Left forelimb (tissue), 1 donor: Measurements from ENCODE around the gene IGSF22.
A peak's percentile ranks its signal among the peaks of the same experiment; 100 is the strongest.

Source experiments
- DNase-seq: peaks from one replicate; pipeline ENCODE4 v3.0.0-alpha.2; 2018; ENCODE audit warnings: low spot score

Gene IGSF22

GRCh38 chr11:18713646-18714442 lies 12.1 kb downstream of the IGSF22 start:
- no peak for DNase-seq

- DNase-seq: peak; percentile 31
Observed at GRCh38 chr11:18710545-18710944, 15.4 kb downstream of the IGSF22 start.

- DNase-seq: peak; percentile 47
Observed at GRCh38 chr11:18709414-18709813, 16.6 kb downstream of the IGSF22 start.

DNA sequence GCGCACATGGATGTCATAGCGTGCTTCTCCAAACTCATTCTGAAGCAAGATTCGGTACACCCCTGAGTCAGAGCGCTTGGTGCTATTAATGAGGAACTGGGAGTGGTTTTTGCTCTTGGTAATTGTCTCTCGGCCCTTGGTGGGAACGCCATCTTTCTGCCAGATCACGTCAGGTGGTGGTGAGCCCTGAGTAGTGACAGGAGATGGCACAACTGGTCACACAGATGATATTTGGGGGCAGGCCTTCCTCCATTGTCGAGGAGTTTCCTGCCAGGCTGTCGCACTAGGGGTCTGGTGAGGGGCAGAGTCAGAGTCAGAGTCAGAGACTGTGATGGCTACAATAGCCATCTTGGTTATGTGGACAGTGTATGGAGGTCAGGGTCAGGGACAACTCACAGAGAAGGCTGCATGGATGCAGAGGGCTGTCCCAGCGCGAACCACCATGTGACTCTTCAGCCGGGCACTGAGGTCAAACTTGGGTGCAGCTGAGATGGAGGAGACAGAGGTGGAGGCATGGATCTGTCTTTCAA lies 18.1 kb downstream of the IGSF22 start:
- no peak for DNase-seq

GRCh38 chr11:18706330-18707243 lies 19.4 kb downstream of the IGSF22 start:
- DNase-seq: peak; percentile 70

- DNase-seq: no peak
Observed at GRCh38 chr11:18705651-18706281, 20.2 kb downstream of the IGSF22 start.

- peak; percentile 22 for DNase-seq
Observed at GRCh38 chr11:18704698-18705097, 21.3 kb downstream of the IGSF22 start.

GRCh38 chr11:18704045-18704645 lies 21.8 kb downstream of the IGSF22 start:
- DNase-seq: peak; percentile 34

- DNase-seq: peak; percentile 48
Observed at GRCh38 chr11:18703001-18703763, 22.8 kb downstream of the IGSF22 start.

GRCh38 chr11:18701614-18702216 lies 24.3 kb downstream of the IGSF22 start:
- no peak for DNase-seq

DNA sequence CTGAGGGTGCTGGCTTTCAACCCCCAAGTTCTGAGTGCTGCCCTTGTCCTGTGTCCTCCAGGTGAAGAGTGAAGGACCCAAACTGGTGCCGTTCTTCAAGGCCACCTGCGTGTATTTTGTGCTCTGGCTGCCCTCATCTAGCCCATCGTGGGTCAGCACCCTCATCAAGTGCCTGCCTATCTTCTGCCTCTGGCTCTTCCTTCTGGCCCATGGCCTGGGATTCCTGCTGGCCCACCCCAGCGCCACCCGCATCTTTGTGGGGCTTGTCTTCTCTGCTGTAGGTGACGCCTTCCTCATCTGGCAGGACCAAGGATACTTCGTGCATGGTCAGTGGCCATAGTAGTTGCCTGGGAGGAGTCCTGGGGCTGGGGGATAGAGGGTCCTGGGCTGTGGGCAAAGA lies 25.1 kb downstream of the IGSF22 start:
- no peak for DNase-seq

DNA sequence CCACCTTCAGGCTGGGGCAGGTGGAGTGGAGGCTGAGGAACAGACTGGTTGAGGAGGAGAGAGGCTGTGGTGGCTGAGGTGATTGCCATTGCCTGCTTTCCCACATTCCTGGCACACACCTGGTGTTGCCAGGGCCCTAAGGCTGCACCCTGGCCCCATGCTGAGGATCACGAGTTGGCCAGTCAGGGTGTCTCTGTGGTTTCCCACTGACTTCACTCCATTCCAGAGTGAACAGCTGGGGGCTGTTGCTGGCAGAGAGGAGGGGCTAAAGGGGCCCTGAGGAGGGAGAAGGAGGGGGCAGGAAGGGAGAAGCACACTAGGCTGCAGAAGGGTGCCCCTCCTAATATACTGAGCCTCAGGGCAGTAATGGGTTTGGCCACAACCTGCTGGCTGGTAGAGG lies 25.6 kb downstream of the IGSF22 start:
- no peak for DNase-seq

DNA sequence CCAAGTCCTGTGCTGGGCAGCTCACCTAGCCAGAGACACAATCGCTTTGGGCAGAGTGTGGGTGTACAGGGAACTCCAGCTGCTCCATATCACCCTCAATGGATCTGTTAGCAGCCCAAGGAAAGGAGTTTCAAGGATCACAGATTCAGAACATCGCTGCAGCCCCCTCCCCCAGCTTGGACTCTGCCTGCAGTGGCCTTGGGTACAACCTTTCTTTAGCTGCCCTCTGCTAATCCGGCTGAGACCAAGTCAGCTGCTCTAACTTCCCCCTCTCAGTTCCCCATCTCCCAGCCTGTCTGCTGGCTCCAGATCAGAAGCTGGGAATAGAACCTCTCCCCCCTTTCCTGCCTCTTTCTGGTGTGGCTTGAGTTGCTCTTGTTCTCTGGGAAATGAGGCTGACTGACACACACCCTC lies 26.1 kb downstream of the IGSF22 start:
- DNase-seq: no peak

- no peak for DNase-seq
Observed at GRCh38 chr11:18699269-18699596, 26.8 kb downstream of the IGSF22 start.

GRCh38 chr11:18698341-18699268 lies 27.4 kb downstream of the IGSF22 start, which contains the start of gene TMEM86A:
Gene TMEM86A, plus strand, starts transcription at chr11:18698779. Its CDS starts 108 bp downstream, at chr11:18698887.
- peak; percentile 93 for DNase-seq

DNA sequence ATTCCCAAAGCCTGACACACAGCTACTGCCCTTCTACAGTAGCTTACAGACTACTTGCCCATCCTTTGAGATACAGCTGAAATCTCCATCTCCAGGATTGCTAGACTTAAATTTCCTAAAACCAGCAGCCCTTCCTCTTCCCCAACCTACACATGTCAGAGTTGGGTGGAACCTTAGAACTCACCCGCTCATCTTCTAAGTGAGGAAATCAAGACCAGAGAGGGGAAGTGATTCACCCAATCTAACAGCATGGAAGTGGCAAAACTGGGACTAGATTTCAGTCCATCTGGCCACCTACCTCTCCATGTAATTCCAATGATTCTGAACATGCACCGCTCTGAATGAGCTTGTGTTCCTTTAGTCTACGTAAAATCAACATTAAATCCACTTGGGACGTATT lies 28.4 kb downstream of the IGSF22 start:
- no peak for DNase-seq

DNA sequence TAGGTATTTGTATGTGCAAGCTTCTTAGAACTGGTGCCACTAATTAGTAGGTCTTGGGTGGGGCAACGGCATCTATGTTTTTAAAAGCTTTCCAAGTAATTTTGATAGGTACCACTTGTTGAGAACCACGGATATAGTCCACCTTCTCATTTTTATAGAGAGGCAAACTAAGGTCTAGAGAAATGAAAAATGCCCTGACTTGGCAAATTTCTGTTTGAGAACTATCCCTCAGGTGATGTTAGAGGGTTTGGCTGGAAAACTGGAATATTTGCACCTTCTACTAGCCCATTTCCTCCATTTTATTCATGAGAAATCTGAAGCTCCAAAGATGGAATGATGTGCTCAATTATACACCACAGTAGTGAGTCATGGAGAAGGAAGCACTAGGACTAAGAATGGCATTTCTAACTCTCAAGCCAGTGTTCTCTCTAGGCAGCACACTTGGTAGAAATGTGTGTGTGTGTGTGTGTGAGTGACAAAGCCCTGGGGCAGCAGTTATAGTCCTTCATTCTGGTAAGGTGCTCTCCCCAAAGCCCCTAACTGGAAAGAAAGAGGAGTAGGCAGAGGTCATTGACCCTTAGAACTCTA lies 29.3 kb downstream of the IGSF22 start:
- DNase-seq: no peak

- DNase-seq: no peak
Observed at GRCh38 chr11:18692941-18693760, 32.8 kb downstream of the IGSF22 start.
